SK-N-SH (cell line): ENCODE results near the gene WDR45. TPM values are rescaled to one million over a fixed set of nuclear protein-coding genes. Genes with fewer than 3 reads are reported as not detected.

Experiments used
- CTCF ChIA-PET: fragments of 300-600, 350-600 bp; formaldehyde crosslinking; extraction: SDS; loops from one replicate; lab custom pipeline; 2021; lab: Yijun Ruan, JAX
- POLR2A ChIA-PET: fragments of 350-600 bp; sonication (Branson Sonifier 250); formaldehyde crosslinking; extraction: SDS; loops from one replicate; lab custom pipeline; 2020; ENCODE audit warnings: antibody characterized with exemption, inconsistent platforms; lab: Yijun Ruan, JAX
- DNase-seq: peaks from one replicate; pipeline ENCODE4 v3.0.0; 2012
- H2AFZ ChIP-seq: fragments of 200-600 bp; sonication (generic); 2 replicates; pipeline ENCODE4 v1.8.1; 2016; ENCODE audit warnings: antibody characterized with exemption, mild to moderate bottlenecking, low read depth
- H3F3A ChIP-seq: fragments of 200-600 bp; sonication (generic); replicated peaks from 2 replicates; pipeline ENCODE3; 2016; ENCODE audit warnings: antibody characterized with exemption, mild to moderate bottlenecking; ENCODE audit not compliant: insufficient read depth
- H3K27ac ChIP-seq, 2 experiments: fragments of 200-500 bp in 1 of 2; fragments of 200-600 bp in 1 of 2; sonication (Bioruptor generic) in 1 of 2; sonication (generic), shearing (Covaris generic) in 1 of 2; 2 replicates each; pipeline versions ENCODE4 v1.5.1 to v1.6.1; 2014 to 2016; ENCODE audit warnings: low read depth in 2 of 2, inconsistent platforms in 1 of 2, low read length in 1 of 2, mild to moderate bottlenecking in 1 of 2, mixed read lengths in 1 of 2
- H3K27me3 ChIP-seq: fragments of 200-600 bp; sonication (generic), shearing (Covaris generic); 2 replicates; pipeline ENCODE4 v1.6.1; 2016; ENCODE audit warnings: mixed run types; ENCODE audit not compliant: insufficient read depth
- H3K36me3 ChIP-seq, 2 experiments: fragments of 200-500 bp in 1 of 2; fragments of 200-600 bp in 1 of 2; sonication (Bioruptor generic) in 1 of 2; sonication (generic) in 1 of 2; replicated peaks in 1 of 2; 2 replicates each; pipeline versions ENCODE3 to v1.5.1; 2014 to 2016; ENCODE audit warnings: low read length in 1 of 2, mild to moderate bottlenecking in 1 of 2; ENCODE audit not compliant: insufficient read depth in 2 of 2, control insufficient read depth in 1 of 2
- H3K4me1 ChIP-seq, 2 experiments: fragments of 200-500 bp in 1 of 2; fragments of 200-600 bp in 1 of 2; sonication (Bioruptor generic) in 1 of 2; sonication (generic), shearing (Covaris generic) in 1 of 2; 2 replicates each; pipeline versions ENCODE4 v1.5.1 to v1.6.1; 2014 to 2016; ENCODE audit warnings: low read depth in 1 of 2, low read length in 1 of 2, mixed run types in 1 of 2; ENCODE audit not compliant: insufficient read depth in 2 of 2, control insufficient read depth in 1 of 2
- H3K4me2 ChIP-seq: fragments of 200-600 bp; sonication (generic), shearing (Covaris generic); 2 replicates; pipeline ENCODE4 v1.6.1; 2017; ENCODE audit warnings: mixed run types
- H3K4me3 ChIP-seq, 2 experiments: fragments of 200-500 bp in 1 of 2; fragments of 200-600 bp in 1 of 2; sonication (Bioruptor generic) in 1 of 2; sonication (generic), shearing (Covaris generic) in 1 of 2; 2 replicates each; pipeline versions ENCODE4 v1.5.1 to v1.8.1; 2014 to 2016; ENCODE audit warnings: low read depth in 2 of 2, inconsistent platforms in 1 of 2, low read length in 1 of 2, mild to moderate bottlenecking in 1 of 2, mixed read lengths in 1 of 2, moderate library complexity in 1 of 2
- H3K79me2 ChIP-seq: fragments of 200-600 bp; sonication (generic); 2 replicates; pipeline ENCODE4 v1.8.1; 2017; ENCODE audit warnings: mild to moderate bottlenecking; ENCODE audit not compliant: insufficient read depth
- H3K9ac ChIP-seq: fragments of 200-600 bp; sonication (generic); 2 replicates; pipeline ENCODE4 v1.6.1; 2017; ENCODE audit warnings: mixed run types
- H3K9me2 ChIP-seq: fragments of 200-600 bp; sonication (generic); 2 replicates; pipeline ENCODE4 v1.6.1; 2017; ENCODE audit warnings: mixed run types
- H3K9me3 ChIP-seq: fragments of 200-600 bp; sonication (generic); 2 replicates; pipeline ENCODE4 v1.6.1; 2017; ENCODE audit warnings: mixed run types, mild to moderate bottlenecking, moderate library complexity
- H4K20me1 ChIP-seq: fragments of 200-600 bp; sonication (generic); 2 replicates; pipeline ENCODE4 v1.6.1; 2017; ENCODE audit warnings: mild to moderate bottlenecking, mixed run types; ENCODE audit not compliant: insufficient read depth
- CHD2 ChIP-seq: fragments of 150-350 bp; IDR thresholded peaks from 2 replicates; pipeline ENCODE4 v1.6.1; 2018; ENCODE audit warnings: low read length; ENCODE audit not compliant: partially characterized antibody
- ELF1 ChIP-seq: IDR thresholded peaks from 2 replicates; pipeline ENCODE4 v1.4.0; 2012
- EZH2phosphoT487 ChIP-seq: fragments of 200-600 bp; sonication (generic); IDR thresholded peaks from 2 replicates; pipeline ENCODE4 v1.6.1; 2017; ENCODE audit warnings: low read depth, mixed run types, mild to moderate bottlenecking, antibody characterized with exemption, moderate library complexity, borderline replicate concordance
- FOSL2 ChIP-seq: IDR thresholded peaks from 2 replicates; pipeline ENCODE4 v1.4.0; 2012; ENCODE audit warnings: low read depth, mild to moderate bottlenecking, moderate library complexity, borderline replicate concordance
- GABPA ChIP-seq: IDR thresholded peaks from 2 replicates; pipeline ENCODE4 v1.4.0; 2012; ENCODE audit warnings: low read depth, mild to moderate bottlenecking
- GATA2 ChIP-seq: sonication (generic); formaldehyde crosslinking; IDR thresholded peaks from 2 replicates; pipeline ENCODE4 v1.5.0; 2020; ENCODE audit warnings: mild to moderate bottlenecking, missing genetic modification reagents
- JUND ChIP-seq: IDR thresholded peaks from 2 replicates; pipeline ENCODE4 v1.4.0; 2012
- MEF2A ChIP-seq: IDR thresholded peaks from 2 replicates; pipeline ENCODE4 v1.4.0; 2012; ENCODE audit warnings: low read depth, borderline replicate concordance
- POLR2AphosphoS5 ChIP-seq: IDR thresholded peaks from 2 replicates; pipeline ENCODE4 v1.6.1; 2012; ENCODE audit warnings: low read depth, low read length
- RCOR1 ChIP-seq: fragments of 150-350 bp; IDR thresholded peaks from 2 replicates; pipeline ENCODE4 v1.6.1; 2017; ENCODE audit warnings: antibody characterized with exemption, low read length
- SIN3A ChIP-seq: IDR thresholded peaks from 2 replicates; pipeline ENCODE4 v1.6.1; 2012; ENCODE audit warnings: low read depth, mild to moderate bottlenecking, low read length, moderate library complexity, borderline replicate concordance
- SMC3 ChIP-seq: IDR thresholded peaks from 2 replicates; pipeline ENCODE4 v1.6.1; 2012; ENCODE audit warnings: low read depth, low read length, improper control_type of control experiment
- TAF1 ChIP-seq: IDR thresholded peaks from 2 replicates; pipeline ENCODE4 v1.6.1; 2012; ENCODE audit warnings: low read depth, mild to moderate bottlenecking, low read length, moderate library complexity, borderline replicate concordance
- TEAD4 ChIP-seq: IDR thresholded peaks from 2 replicates; pipeline ENCODE4 v1.4.0; 2012; ENCODE audit warnings: mild to moderate bottlenecking, borderline replicate concordance; ENCODE audit not compliant: insufficient read depth
- WGBS: methylation state at CpG from one replicate; pipeline ENCODE4 v1.1.6; 2017; ENCODE audit warnings: low lambda C conversion rate; 5-methylcytosine and 5-hydroxymethylcytosine counted together
- polyA plus RNA-seq, 3 experiments: library from polyadenylated mRNA; depleted of rRNA; stranded (reverse); fragments of >200 nt; gene quantifications; 2 replicates each; pipeline ENCODE4 v1.2.3, GENCODE V29; 2012
- TF ChIP-seq, protein P1 (sequence below): IDR thresholded peaks from 2 replicates; pipeline ENCODE4 v1.4.0; 2012; ENCODE audit warnings: low read depth
- TF ChIP-seq, protein P2 (sequence below): IDR thresholded peaks from 2 replicates; pipeline ENCODE4; 2012
- TF ChIP-seq, protein P3 (sequence below): IDR thresholded peaks from 2 replicates; pipeline ENCODE4 v1.4.0; 2012; ENCODE audit warnings: low read depth, borderline replicate concordance
- TF ChIP-seq, protein P4 (sequence below): fragments of 150-350 bp; IDR thresholded peaks from 2 replicates; pipeline ENCODE4 v1.6.1; 2017; ENCODE audit warnings: antibody characterized with exemption, low read length, low read depth, borderline replicate concordance
- TF ChIP-seq, protein P5 (sequence below): IDR thresholded peaks from 2 replicates; pipeline ENCODE4 v1.6.1; 2012; ENCODE audit warnings: mild to moderate bottlenecking, low read depth, low read length, moderate library complexity
- TF ChIP-seq, protein P6 (sequence below): fragments of 200-600 bp; sonication (generic); IDR thresholded peaks from 2 replicates; pipeline ENCODE4 v1.6.1; 2017; ENCODE audit warnings: antibody characterized with exemption, mild to moderate bottlenecking, moderate library complexity

WDR45 gene
- 108 and 129 TPM in 2 replicates for polyA plus RNA-seq (2012; rRNA removed)
- 40.6 and 56.6 TPM in 2 replicates for polyA plus RNA-seq (2012; cell fraction: cytosol; rRNA removed)
- 495 and 561 TPM in 2 replicates for polyA plus RNA-seq (2012; cell fraction: nucleus; rRNA removed)

DNA sequence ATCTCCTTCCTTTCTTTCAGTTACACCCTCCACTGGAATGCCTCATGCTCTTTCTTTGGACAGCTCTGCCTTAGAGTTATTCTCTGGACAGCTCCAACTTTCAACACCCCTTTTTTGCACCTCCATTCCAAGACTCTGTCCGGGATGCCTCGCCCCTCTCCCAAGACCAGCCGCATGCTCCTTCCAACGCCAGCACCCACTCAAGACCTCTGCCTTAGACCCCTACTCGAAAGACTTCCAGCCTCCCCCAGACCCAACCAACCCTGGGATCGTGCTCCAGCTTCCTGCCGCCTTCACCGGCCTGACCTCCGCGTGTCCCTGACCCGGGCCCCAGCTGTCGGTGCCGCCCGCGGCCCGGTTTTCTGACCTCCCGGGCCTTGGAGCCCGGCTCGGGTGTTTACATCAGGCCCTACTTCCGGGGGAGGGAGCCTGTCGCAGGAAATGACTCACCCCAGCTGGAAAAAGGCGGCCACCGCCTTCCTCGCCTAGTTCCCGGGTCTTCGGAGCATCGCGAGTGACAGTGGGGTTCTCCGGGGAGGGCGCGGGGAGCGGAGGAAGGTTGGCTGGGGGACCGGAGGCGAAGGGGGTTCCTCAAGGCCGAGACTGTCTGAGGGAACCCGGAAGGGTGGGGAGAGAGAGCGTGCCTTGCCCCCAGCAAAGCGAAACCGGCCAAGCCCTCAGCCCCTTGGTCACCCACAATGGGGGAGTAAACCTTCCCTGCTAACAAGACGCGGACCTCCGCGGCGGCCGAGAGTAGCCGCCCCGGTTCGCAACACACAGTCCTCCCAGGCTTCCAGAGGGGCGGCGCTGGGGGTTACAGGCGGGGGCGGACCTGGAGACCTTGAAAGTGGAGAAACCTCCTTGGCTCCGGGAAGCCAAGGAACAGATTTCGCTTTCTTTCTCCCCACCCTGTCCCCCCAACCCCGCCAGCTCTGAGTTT is at the start of gene WDR45:
Gene WDR45, minus strand, starts transcription at position 399 of the 940 bp plus-strand sequence. CDS start 1,792 bp downstream, outside the sequence.
- Histone ChIP-seq H4K20me1 (no peaks in the 10 kb centered on the region), H2AFZ (peak within 1 kb of the TSS; percentile 79), H3K27me3 (no peaks in the 10 kb centered on the region; the same call in 1 of the 2 replicates), H3K9me2 (no peaks in the 10 kb centered on the region), H3K79me2 (0 out of 2 replicates have a peak, but pooled peaks cover 4% of the 10 kb centered on the region), H3K4me1 (peaks cover 0 to 5% of the 10 kb centered on the region in 2 experiments; a peak in 1 of 4 replicates), H3K9ac (peak within 1 kb of the TSS; percentile 83), H3K4me2 (peak within 1 kb of the TSS; percentile 79), H3K27ac (peak within 1 kb of the TSS; percentile 75 to 78), H3K4me3 (peak within 1 kb of the TSS; percentile 58 to 65), H3F3A (no peaks in the 10 kb centered on the region), H3K36me3 (peaks cover 0 to 3% of the 10 kb centered on the region in 2 experiments), H3K9me3 (no peaks in the 10 kb centered on the region)
- peak; percentile 85 for DNase-seq
- ChIA-PET POLR2A (interaction anchor here (1.3 kb wide), 1 partner anchor 21 kb away, joined by 4 read pairs; no protein-coding TSS in a partner anchor), CTCF (interaction anchor here (1.0 kb wide), 1 partner anchor 111 kb away, joined by 3 read pairs; no protein-coding TSS in a partner anchor)
- 24% methylated on average over 18 of the region's 55 CpGs for WGBS
- TF ChIP-seq TEAD4 (no peak), GABPA (peak; percentile 83), TAF1 (peak; percentile 64; the same call in 1 of the 2 replicates), SMC3 (no peak), SIN3A (peak; percentile 84), JUND (peak; percentile 70), FOSL2 (peak; percentile 81), POLR2AphosphoS5 (peak; percentile 52; the same call in 1 of the 2 replicates), ELF1 (peak; percentile 65; the same call in 1 of the 2 replicates), GATA2 (CRISPR knock-in tag) (no peak), EZH2phosphoT487 (no peak), RCOR1 (no peak), CHD2 (no peak), MEF2A (no peak)
- TF ChIP-seq, protein P1, sequence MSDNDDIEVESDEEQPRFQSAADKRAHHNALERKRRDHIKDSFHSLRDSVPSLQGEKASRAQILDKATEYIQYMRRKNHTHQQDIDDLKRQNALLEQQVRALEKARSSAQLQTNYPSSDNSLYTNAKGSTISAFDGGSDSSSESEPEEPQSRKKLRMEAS, result peak; percentile 71
- TF ChIP-seq, protein P2, sequence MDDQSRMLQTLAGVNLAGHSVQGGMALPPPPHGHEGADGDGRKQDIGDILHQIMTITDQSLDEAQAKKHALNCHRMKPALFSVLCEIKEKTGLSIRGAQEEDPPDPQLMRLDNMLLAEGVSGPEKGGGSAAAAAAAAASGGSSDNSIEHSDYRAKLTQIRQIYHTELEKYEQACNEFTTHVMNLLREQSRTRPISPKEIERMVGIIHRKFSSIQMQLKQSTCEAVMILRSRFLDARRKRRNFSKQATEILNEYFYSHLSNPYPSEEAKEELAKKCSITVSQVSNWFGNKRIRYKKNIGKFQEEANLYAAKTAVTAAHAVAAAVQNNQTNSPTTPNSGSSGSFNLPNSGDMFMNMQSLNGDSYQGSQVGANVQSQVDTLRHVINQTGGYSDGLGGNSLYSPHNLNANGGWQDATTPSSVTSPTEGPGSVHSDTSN, result peak; percentile 40; the same call in 1 of the 2 replicates
- TF ChIP-seq, protein P3, sequence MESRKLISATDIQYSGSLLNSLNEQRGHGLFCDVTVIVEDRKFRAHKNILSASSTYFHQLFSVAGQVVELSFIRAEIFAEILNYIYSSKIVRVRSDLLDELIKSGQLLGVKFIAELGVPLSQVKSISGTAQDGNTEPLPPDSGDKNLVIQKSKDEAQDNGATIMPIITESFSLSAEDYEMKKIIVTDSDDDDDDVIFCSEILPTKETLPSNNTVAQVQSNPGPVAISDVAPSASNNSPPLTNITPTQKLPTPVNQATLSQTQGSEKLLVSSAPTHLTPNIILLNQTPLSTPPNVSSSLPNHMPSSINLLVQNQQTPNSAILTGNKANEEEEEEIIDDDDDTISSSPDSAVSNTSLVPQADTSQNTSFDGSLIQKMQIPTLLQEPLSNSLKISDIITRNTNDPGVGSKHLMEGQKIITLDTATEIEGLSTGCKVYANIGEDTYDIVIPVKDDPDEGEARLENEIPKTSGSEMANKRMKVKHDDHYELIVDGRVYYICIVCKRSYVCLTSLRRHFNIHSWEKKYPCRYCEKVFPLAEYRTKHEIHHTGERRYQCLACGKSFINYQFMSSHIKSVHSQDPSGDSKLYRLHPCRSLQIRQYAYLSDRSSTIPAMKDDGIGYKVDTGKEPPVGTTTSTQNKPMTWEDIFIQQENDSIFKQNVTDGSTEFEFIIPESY, result 0 out of 2 replicates have a peak, but pooled peaks have one; percentile 45
- TF ChIP-seq, protein P4, sequence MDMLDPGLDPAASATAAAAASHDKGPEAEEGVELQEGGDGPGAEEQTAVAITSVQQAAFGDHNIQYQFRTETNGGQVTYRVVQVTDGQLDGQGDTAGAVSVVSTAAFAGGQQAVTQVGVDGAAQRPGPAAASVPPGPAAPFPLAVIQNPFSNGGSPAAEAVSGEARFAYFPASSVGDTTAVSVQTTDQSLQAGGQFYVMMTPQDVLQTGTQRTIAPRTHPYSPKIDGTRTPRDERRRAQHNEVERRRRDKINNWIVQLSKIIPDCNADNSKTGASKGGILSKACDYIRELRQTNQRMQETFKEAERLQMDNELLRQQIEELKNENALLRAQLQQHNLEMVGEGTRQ, result no peak
- TF ChIP-seq, protein P5, sequence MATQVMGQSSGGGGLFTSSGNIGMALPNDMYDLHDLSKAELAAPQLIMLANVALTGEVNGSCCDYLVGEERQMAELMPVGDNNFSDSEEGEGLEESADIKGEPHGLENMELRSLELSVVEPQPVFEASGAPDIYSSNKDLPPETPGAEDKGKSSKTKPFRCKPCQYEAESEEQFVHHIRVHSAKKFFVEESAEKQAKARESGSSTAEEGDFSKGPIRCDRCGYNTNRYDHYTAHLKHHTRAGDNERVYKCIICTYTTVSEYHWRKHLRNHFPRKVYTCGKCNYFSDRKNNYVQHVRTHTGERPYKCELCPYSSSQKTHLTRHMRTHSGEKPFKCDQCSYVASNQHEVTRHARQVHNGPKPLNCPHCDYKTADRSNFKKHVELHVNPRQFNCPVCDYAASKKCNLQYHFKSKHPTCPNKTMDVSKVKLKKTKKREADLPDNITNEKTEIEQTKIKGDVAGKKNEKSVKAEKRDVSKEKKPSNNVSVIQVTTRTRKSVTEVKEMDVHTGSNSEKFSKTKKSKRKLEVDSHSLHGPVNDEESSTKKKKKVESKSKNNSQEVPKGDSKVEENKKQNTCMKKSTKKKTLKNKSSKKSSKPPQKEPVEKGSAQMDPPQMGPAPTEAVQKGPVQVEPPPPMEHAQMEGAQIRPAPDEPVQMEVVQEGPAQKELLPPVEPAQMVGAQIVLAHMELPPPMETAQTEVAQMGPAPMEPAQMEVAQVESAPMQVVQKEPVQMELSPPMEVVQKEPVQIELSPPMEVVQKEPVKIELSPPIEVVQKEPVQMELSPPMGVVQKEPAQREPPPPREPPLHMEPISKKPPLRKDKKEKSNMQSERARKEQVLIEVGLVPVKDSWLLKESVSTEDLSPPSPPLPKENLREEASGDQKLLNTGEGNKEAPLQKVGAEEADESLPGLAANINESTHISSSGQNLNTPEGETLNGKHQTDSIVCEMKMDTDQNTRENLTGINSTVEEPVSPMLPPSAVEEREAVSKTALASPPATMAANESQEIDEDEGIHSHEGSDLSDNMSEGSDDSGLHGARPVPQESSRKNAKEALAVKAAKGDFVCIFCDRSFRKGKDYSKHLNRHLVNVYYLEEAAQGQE, result peak; percentile 65; the same call in 1 of the 2 replicates
- TF ChIP-seq, protein P6, sequence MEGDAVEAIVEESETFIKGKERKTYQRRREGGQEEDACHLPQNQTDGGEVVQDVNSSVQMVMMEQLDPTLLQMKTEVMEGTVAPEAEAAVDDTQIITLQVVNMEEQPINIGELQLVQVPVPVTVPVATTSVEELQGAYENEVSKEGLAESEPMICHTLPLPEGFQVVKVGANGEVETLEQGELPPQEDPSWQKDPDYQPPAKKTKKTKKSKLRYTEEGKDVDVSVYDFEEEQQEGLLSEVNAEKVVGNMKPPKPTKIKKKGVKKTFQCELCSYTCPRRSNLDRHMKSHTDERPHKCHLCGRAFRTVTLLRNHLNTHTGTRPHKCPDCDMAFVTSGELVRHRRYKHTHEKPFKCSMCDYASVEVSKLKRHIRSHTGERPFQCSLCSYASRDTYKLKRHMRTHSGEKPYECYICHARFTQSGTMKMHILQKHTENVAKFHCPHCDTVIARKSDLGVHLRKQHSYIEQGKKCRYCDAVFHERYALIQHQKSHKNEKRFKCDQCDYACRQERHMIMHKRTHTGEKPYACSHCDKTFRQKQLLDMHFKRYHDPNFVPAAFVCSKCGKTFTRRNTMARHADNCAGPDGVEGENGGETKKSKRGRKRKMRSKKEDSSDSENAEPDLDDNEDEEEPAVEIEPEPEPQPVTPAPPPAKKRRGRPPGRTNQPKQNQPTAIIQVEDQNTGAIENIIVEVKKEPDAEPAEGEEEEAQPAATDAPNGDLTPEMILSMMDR, result no peak
